ENCODE measurements around the gene FBXO10.
A peak's percentile ranks its signal among the peaks of the same experiment; 100 is the strongest.
"Not testable (repeated sequence)": the region's sequence is repeated elsewhere in the genome, so short reads cannot be mapped to it uniquely, and the experiment has no call there.

The FBXO10 gene

DNA sequence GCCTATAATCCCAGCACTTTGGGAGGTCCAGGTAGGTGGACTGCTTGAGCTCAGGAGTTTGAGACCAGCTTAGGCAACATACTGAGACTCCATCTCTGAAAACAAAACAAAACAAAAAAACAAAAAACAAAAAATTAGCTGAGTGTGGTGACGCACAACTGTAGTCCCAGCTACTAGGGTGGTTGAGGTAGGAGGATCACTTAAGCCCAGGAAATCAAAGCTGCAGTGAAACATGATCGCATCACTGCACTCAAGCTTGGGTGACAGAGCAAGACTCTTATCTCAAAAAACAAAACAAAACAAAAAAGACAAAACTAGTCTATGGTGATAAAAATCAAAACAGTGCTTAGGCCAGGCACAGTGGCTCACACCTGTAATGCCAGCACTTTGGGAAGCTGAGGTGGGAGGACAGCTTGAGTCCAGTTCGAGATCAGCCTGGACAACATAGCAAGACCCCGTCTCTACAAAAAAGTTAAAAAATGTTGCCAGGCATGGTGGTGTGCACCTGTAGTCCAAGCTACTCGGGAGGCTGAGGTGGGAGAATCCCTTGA lies 28.8 kb downstream of the FBXO10 start:
- DNase-seq: no peak

DNA sequence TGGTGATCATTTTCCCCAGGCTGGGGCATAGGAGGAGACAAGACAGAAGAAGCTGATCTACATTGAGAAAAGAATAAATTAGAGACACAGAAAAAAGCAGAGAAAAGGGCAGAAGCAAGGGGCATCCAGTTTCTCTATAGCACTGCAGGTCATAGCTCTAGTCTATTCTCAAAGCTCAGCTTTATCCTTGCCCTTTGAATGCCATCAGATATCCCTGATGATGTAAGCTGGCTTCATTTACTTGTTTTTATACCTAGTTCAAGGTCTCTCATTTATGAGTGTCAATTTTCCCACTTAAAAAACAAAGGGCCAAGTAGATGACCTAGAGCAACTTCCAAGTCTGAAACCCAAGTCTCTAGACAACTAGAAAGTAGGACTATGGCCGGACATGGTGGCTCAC lies 32.7 kb downstream of the FBXO10 start:
- DNase-seq: no peak

DNA sequence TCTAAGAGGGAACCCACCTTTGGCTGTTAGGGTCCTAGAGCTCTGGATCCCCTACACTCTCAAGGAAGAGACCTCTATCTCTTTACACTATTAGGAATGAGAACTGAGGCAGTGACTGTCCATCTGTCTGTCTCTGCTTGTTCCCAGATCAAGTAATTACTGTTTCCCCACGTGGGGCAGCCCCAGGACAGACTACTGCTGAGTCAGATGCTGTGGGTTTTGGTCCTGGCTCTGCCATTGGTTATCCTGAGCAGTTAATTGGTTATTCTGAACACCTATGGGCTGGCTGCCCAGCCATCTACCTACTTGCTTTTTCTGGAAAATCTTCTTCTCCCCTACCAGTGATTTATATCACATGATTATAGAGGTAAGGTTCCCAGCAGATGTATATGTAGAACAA lies 33.3 kb downstream of the FBXO10 start:
- no peak for DNase-seq

DNA sequence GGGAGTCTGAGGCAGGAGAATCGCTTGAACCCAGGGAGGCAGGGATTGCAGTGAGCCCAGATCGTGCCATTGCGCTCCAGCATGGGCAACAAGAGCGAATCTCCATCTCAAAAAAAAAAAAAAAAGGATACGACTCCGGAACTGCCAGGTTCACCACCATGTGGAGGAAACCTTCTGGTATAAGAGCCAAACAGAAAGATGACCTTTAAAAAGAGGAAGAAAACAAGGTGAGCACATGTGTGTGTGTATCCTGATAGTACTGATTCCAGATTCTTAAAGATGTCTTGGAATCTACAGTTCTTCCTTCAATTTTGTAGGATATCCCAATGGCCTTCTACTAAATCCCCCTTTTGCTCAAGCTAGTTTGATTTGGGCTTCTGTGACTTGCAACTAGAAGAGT lies 33.7 kb downstream of the FBXO10 start:
- DNase-seq: no peak

DNA sequence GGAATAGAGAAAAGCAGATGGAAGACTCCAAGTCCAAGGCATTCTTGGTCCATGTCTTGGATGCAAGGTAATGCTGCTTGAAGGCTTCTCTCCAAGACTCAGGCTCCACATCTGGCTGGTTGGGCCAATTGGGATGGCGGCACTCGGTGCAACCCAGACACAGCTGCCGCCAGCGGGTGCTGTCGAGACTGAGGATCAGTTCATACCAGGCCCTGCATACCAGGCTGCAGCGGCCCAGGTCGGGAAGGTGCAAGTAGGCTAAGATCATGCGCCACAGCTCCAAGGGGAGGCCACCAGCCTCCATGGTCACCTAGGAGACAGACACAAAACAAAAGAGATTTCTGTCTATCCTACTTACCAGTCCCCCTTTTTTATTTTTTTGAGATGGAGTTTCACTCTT lies 34.7 kb downstream of the FBXO10 start:
- DNase-seq: no peak

DNA sequence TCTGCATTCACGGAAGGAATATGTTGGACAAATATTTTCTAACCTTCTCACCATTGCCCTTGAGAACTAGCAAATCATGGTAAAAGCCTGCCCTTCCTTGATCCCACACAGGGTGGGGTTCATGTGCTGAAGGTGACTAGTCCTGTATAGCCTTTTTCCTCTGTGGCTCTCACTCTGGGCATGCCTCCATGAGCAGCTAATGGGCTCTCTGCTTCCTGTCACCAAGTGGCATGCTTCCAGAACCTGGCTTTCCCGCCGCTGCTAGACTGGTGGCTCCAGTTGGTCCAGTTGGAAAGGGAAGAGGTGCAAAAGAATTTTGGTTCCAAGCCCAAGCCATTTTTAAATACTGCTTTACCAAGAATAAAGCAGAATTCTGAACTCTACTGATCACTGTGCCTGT lies 35.5 kb downstream of the FBXO10 start:
- no peak for DNase-seq

DNA sequence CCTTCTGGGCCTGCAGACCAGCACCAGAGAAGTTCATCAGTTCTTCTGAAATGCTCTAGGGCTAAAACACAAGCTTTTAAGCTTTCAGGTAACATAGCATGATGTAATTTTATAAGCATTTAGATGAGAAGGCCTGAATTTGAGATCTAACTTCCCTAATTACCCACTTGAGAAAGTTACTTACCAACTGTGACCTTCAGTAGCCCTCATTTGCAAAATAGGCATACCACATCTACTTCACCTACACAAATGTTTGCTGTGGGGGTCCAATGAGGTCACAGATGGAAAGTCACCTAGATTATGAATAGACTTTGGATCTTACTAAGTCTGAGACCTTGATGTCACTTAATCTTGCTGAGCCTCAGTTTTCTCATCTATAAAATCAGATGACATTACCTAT lies 36.5 kb downstream of the FBXO10 start:
- DNase-seq: no peak

DNA sequence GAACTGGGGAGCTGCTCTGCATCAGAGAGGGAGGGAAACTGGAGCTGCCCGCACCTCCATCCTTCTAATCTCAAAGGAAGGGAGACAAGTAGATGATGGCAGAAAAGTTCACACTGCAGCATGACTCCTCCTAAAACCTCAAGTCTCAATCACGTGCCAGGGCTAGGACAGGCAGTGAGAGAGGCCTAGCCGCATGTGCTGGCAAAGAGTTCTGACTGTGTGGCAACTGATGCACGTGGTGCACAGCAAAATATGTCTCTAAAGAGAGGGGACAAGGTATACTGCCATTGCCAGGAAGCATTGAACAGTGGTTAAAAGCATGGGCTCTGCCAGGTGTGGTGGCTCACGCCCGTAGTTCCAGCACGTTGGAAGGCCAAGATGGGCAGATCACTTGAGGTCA lies 38.1 kb downstream of the FBXO10 start:
- no peak for DNase-seq

DNA sequence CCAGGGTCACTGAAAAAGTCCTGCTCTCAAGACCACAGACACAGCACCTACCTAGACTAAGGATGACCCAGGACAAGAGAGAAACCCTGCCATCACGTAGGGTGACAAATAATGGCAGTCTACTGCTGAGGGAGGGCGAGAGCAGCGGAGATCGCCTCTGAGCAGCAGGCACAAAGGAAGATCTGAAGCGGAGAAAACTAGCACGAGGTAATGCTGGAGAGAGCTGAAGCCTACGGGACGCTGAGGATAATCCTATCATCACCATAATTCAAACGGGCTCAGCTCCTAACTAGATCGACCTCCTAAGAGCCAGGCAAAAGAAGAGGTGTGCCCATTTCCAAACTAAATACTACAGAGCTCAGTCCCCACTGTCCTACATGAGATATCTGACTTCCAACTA lies 41.3 kb downstream of the FBXO10 start:
- DNase-seq: no peak

DNA sequence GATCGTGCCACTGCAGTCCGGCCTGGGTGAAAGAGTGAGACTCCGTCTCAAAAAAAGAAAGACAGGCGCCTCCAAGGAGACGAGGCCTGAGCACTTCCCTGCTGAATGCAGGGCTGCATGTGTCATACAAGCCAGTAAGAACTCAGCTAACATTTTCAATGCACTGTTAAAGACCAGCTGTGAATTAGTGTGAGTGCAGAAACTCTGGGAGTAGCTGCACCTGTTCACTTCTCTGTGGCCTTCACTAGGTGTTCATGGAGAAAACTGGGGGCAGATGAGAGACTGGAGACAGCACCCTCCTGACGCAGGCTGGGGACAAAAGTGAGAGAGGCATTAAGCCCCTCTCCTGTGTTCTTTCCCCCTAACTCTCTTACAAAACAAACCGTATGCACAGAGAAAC lies 41.8 kb downstream of the FBXO10 start:
- no peak for DNase-seq

DNA sequence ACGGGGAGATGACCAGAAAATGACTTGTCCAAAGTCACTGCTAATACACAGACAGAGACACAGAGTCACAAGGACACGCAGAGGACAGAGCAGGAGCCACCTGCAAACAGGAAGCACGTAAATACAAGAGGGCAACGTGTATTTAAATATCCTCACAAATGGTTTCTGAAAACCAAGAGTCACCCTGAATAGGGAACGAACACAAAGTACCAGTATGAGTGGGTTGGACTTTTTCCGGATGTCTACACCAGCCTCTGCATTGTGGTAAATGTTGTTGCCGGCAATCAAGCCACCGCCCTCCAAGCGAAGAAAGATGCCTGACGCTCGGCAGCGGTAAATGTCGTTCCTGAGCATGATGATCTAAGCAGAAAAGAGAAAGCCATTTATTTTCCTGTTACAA lies 44.5 kb downstream of the FBXO10 start:
- DNase-seq: peak; percentile 26

DNA sequence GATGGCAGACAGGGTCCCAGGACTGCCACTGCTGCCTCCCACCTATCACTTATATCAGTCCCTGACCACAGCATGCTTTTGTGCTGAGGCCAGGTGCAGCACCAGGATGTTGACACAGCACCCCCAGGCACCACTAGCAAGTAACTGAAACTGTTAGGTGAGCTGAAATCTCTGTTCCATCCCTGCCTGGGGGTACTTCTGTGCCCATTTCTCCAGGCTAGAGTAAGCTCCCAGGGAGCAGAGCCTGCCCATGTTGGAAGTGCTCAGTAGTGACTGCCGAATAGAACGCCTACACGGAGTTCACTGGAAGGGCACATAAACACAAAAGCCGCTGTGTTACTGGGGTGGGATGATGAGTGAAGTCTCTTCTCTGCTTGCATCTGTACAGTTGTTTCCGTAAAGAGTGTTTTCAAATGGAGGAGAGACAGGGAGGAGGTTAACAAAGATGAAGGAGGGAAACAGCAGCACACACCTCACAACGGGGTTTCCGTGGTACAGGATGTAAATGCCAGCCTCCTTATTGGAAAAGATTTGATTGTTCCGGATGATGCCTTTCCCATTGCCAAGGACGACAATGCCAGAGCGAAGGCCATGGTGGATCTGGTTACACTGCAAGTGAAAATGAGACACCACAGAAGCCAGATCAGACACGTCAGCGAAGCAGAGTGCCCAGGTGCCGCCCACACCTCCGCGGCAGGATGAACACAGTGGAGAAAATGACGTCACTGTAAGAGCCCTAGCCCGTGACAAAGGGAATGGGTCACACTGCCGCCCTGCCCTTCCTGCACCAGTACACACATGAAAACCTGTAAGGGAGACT lies 47.3 kb downstream of the FBXO10 start:
- peak; percentile 81 for DNase-seq

DNA sequence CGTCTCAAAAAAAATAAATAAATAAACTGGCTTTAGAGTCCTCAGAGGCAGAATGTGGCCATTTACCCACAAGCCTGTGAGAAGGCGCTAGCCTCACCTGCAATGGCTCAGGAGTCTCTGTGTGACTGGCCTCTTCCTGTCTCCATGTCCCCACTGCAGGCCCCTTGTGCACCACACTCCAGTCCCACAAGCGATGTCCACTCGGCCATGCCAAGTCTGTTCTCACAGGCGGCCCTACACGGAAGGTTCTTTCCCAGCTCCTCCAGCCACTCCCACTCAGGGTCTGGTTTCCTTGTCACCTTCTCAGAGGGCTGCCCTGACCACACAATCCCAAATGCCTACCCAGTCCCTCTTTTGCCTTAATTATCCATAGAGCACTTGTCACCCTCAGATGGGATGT lies 52.3 kb downstream of the FBXO10 start:
- no peak for DNase-seq

DNA sequence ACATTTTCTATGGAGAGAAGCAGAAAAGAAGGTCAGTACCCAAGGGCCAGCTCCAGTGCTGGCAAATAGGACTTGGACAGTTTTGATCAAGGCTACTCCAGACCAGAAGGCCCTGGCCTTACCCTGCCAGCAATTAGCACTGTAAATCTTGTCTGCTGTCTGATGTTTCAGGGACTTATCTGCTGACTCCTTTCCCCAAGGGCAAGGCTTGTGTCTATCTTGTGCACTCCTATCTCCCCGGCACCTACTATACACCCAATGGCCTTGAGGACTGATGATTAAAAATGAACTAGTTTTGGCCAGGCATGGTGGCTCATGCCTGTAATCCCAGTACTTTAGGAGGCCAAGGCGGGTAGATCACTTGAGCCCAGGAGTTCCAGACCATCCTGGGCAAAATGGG lies 53.2 kb downstream of the FBXO10 start:
- no peak for DNase-seq

DNA sequence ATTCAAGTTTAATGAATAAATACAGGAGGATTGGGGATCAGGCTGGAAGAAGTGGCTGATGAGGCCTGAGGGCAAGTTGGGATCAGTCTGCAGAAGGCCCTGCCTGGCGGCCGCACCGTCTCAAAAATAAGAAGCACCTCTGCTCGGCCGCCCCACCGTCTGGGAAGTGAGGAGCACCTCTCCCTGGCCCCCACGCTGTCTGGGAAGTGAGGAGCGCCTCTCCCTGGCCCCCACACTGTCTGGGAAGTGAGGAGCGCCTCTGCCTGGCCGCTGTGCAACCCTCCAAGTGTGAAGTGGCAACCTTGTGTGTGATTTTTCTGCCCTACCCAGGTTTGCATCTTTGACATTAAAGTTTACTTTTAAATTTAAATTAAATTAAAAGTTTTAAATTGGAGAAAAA lies 55.1 kb downstream of the FBXO10 start:
- no peak for DNase-seq

DNA sequence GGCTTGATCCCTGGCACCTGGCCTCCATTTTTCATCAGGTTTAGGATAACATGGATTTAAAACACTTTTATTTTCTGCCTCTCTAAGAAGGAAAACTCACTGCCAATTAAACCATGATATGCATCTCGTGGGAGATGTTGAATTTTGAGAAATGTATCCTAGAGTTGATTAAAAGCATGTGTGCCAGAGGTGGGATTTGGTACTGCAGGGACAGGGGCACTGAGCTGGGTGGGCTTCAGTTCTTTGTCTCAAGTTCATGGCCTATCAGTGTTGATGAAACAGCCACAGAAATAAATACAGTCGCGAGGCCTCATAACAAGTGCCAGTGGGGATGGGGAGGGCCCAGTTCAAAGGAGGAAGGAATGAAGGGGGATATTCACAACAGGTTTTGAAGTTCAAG lies 55.5 kb downstream of the FBXO10 start:
- DNase-seq: no peak

DNA sequence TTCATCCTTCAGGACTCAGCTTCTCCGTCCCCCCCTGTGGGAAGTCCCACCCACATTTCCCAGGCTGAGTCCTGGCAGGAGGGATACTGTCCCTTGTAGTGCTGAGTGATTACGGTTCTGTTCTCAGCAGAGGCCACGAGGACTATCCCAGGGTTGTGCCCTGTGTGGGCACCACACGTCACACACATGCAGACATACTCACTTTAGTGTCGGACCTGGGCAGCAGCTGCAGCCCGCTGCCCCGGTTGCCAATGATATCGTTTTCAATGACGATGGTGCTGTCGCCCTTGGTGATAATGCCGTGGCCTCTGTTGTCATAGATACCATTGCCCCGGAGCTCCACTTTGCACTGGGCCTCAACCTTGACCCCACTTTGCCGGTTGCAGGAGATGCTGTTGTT lies 58.3 kb downstream of the FBXO10 start:
- no peak for DNase-seq

DNA sequence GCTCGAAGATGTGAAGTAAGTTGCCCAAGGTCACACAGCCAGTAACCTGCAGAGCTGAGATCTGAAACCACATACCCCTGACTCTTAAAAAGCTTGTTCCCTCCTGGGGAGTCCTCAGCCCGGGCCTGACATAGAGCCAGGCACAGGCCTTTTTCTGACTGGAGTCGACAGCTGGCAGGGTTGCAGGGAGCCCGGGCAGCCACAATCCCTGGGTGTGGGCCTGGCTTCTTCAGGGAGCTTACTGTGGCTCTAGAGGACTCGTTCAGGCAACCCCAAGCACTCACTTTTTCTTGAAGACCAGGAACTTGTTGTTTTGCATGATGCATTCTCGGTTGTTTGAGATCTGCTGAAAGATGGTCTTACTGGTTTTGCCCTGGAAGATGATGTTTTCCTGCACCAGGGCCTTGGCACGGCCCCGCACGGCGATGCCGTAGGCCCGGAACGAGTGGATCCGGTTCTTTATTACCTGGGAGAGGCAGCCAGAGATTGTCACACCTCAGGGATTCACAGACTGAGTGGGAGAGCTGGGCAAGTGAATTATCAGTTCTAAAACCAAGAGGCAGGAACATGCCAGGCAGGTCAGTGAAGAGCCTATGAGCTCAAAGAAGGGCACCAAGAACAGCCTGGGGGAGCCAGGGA lies 60.4 kb downstream of the FBXO10 start:
- DNase-seq: no peak

DNA sequence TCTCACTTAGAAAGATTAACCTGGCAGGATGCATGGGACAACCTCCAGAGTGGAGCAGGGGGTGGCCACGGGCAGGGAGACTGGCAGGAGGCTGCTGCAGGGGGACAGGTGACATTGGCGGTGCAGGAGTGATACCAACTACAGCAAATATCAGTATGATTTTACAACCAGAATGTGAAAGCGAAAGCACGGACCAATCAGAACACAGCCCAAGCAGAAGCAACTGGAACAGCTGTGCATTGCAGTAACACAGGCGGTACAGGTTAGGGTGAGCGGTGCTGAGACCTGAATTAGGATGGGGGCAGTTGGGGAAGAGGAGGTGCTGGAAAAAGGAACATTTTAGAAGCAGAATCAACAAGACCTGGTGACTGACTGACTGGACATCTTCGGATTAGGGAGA lies 61.2 kb downstream of the FBXO10 start:
- no peak for DNase-seq

DNA sequence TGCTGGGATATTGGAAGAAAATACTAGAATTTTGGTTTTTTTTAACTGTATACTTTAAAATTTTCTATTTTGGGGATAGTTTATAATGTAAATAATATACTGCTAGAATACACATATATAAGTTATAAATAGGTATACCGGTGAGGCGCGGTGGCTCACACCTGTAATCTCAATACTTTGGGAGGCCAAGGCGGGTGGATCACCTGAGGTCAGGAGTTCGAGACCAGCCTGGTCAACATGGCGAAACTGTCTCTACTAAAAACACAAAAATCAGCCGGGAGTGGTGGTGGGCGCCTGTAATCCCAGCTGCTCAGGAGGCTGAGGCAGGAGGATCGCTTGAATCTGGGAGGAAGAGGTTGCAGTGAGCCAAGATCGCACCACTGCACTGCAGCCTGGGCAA lies 61.8 kb downstream of the FBXO10 start:
- not testable (repeated sequence) for DNase-seq

DNA sequence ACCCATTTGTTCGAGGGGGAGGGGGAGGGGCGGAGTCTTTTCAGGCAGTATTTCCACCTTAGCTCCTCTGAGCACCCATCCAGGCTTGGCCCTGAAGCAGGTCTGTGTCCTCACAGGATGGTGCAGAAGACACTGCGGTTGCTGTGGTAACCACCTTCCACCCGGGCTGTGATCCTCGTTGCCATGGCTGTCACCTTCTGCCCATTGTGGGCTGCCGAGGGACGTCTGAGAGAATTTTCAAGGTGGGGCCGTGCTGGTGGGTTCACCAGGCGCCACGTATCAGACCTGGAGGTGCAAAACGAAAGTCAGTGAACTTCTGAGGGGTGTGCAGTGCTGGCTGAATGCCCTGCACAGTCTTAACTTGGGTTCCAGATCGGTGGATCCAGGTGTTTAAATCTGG lies 63.7 kb downstream of the FBXO10 start:
- no peak for DNase-seq

DNA sequence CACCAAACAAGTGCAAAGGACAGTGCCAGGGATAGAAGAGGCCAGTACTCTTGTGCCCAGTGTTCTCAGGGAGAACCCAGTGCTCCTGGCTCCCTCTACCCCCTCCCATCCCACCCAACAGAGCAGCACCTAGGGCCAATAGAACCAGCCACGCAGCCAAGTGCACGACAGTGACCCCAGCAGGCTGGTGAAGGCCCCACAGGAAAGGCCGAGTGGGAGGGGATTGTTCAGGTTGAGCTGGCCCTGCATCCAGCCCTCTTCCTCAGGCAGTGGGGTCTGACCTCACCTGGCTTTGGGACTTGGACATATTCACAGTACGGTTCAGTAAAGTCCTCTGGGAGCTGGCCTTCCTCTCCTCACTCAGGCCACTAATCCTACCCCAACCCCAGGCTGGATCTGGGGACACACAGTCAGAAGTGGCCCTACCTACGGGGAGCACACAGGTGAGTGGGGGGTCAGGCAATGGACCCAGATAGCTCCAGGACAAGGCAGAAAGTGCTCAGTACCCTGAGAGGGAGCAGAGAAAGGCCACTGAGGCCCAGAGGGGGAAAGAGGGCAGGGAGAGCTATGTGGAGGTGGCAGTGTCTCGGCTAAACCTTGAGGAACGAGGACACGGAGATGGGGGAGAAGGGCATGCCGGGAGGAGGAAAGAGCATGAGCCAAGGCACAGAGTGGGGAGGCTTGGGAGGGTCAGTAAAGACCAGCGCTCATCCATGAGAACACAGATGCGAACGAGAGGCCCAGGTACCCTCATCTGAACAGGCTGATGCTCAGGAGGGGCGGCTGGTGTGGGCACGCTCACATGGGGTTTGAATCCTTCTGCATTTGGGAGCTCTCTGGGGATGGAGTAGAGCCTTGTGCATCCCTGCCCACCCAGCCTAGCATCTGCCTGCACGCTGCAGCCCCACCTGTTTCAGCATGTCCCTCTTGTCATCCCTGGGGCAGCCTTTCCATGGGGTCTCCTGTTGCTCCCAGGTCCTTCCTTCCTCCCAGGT lies 64.9 kb downstream of the FBXO10 start:
- peak; percentile 24 for DNase-seq

DNA sequence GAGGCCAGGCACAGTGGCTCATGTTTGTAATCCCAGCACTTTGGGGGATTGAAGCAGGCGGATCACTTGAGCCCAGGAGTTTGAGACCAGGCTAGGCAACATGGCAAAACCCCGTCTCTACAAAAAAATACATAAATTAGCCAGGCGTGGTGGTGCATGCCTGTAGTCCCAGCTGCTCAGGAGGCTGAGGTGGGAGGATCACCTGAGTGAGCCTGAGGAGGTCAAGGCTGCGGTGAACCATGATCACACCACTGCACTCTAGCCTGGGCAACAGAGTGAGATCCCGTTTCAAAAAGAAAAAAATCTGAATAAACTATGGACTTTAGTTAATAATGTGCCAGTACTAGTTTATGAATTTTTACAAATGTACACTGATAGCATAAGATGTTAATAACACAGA lies 66.1 kb downstream of the FBXO10 start:
- not testable (repeated sequence) for DNase-seq

All from stimulated activated CD4-positive, alpha-beta T cell treated with anti-CD3 and anti-CD28 coated beads, Interleukin-15, amount 100 ng/mL, for 24 hours (primary cell).